Stimulated activated CD4-positive, alpha-beta T cell treated with anti-CD3 and anti-CD28 coated beads, Interleukin-1b, Interleukin-23, amount 100 ng/mL, for 1 hour (primary cell): ENCODE measurements around the gene SLC35F3.
"Not testable (repeated sequence)": the region's sequence is repeated elsewhere in the genome, so short reads cannot be mapped to it uniquely, and the experiment has no call there.

ENCODE experiments used
- DNase-seq, 2 donors: peaks; one replicate each; pipeline ENCODE4 v3.0.0-alpha.2; 2020; ENCODE audit warnings: low read depth in 2 of 2

SLC35F3 gene

DNA sequence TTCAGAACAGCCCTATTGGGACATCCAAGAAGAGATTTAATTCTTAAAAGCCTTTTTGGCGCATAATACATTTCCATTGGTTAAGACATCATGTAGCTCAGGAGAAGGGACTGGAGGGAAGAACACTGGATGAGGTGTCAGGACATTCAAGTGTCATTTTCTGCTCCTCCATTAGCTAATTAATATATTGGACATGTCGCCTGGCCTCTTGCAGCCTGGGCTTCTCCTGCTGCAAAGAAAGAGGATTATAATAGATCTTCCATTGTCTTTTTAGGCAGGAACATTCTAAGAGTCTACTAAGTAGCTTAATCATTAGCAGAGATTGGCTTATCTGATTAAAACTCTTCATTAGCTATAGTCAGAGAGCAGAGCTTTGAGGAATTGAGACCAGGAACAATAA, 317.1 kb downstream of the SLC35F3 start:
- no peak for DNase-seq

DNA sequence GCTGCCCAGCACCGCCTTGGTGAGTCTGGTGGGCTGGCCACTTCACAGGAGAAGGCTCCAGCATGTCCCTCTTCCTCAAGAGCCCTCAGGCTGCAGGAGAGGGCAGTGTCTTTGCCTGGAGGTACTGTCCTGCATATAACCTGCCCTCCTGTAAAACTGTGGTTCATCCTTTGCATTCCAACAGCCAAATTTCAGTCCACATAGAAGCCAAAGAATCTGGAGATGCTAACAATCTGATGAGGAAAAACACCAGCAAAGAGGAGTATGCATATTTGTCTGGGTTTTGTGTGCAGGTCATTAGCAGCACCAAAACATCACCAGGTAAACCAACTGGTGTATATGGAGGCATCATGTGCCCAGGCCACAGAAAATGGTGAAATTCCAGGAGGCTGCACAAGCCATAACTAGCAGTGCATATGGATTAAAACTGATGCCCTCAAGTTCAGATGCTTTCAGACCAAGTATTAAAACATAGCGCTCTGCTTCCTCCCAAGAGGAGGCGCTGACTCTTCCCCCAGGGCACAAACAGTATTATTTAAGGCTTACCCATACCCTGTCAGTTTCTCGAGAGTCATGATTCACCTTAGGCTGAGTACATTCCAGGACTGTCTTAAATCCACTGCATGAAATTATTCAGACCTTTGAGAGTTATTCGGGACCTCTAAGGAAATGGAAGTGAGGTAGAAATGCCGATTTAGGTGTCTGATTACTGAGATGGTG, 318.2 kb downstream of the SLC35F3 start:
- DNase-seq = no peak

- no peak for DNase-seq
Measured at GRCh38 chr1:234226113-234226818, 321.8 kb downstream of the SLC35F3 start.

GRCh38 chr1:234226819-234227165, 322.3 kb downstream of the SLC35F3 start:
- no peak for DNase-seq

- DNase-seq = no peak
Measured at GRCh38 chr1:234229581-234230387, 325.3 kb downstream of the SLC35F3 start.

DNA sequence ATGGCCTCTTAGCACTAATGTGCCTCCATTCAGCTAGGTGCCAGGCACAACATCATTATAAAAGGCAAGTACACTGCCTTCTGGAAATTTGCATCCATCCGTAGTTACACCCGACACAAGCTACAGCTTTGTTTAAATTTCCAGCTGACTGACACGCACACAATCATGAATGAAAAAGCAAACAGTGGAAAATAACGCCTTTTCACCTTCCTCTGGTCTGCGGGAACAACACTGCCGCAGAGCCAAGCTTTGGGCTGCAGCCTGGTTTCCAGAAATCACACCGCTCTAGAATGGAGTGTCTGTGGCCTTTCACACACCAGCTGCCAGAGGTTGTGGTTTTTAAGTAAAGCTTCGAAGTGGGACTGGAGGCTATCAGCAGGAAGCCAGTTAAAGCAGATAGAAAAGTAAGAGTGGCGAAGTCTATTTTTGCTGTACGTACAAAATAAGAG, 326.0 kb downstream of the SLC35F3 start:
- DNase-seq = no peak

DNA sequence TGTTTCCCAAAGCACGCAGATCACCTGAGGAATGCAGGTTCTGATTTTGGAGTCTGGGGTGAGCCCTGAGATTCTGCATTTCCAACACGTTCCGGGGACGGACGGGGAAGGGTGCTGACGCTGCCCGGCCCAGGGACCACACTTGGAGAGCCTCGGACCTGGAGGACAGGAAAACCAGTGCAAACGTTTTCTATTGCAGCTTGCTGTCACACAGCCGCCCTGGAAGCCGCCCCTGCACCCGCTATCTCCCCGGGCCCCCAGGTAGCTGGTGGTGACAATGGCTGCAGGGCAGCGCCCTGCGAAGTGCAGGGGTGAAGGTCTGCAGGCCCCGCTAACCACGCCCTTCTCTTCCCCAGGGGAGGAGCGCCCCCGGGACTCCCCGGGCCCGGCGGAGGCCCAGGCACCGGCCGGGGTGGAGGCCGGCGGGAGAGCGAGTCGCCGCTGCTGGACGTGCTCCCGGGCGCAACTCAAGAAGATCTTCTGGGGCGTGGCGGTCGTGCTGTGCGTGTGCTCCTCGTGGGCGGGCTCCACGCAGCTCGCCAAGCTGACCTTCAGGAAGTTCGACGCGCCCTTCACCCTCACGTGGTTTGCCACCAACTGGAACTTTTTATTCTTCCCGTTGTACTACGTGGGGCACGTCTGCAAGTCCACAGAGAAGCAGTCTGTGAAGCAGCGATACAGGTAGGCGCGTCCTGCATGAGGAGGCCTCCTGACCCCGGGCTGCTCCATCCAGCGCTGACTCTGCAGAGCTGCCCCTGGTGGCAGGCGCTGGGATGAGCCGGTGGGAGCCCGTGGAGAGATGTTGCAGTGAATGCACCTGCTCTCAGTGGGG, 326.8 kb downstream of the SLC35F3 start:
- DNase-seq = no peak

DNA sequence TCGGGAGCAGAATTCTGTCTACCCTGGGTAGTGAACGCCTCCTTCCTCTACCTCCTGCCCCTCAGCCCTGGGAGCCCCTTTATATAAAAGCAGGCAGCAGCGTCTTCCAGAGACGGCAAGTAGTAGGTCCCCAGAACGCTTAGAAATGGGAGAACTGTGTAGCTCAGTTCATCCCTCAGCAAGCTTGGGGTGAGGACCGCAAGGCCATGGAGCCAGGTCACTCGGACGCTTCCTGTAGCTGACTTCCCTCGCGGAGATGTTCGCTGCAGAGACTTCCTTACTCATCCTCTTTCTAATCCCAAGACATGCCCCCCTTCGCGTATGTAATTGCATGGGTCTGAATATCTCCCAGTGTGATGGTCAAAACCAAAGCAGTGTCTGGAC, 327.4 kb downstream of the SLC35F3 start:
- no peak for DNase-seq

DNA sequence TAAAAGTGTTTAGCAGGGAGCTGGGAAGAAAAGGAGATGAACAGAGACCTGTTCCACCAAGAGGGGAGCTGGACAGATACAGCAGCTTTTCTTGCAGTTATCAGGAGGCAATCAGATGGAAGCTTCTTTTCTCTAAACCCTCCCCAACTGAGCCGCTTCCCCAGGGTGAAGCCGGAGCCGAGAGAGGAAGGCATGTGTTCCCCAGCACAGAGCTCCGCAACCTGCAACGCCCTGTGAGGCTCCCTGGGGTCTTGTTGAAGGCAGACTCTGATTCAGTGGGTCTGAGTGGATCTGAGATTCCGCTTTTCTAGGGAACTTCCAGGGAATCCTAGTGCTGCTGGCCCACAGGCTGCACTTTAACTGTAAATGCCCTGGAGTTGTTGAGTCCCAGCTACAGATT, 329.7 kb downstream of the SLC35F3 start:
- no peak for DNase-seq

GRCh38 chr1:234235434-234235881, 331.0 kb downstream of the SLC35F3 start:
- no peak for DNase-seq

- no peak for DNase-seq
Measured at GRCh38 chr1:234237393-234237792, 332.9 kb downstream of the SLC35F3 start.

- no peak for DNase-seq
Measured at GRCh38 chr1:234238060-234238459, 333.6 kb downstream of the SLC35F3 start.

- no peak for DNase-seq
Measured at GRCh38 chr1:234239515-234239914, 335.0 kb downstream of the SLC35F3 start.

DNA sequence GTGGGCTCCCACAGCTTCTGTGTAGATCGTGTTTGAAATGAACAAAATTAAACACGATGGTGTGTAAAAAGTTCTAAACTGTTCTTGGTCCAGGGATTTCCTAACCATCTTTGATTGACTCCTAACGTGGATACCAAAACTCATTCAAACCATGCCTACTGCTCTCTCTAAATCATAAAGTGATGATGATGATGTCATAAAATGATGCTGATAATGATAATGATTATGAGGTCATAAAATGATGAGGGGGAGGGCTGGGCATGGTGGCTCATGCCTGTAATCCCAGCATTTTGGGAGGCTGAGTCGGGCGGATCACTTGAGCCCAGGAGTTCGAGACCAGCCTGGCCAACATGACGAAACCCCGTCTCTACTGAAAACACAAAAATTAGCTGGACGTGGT, 335.5 kb downstream of the SLC35F3 start:
- no peak for DNase-seq

- no peak for DNase-seq
Measured at GRCh38 chr1:234240680-234241079, 336.2 kb downstream of the SLC35F3 start.

GRCh38 chr1:234241941-234242490, 337.5 kb downstream of the SLC35F3 start:
- no peak for DNase-seq

GRCh38 chr1:234243521-234244260, 339.2 kb downstream of the SLC35F3 start:
- DNase-seq = no peak

- DNase-seq = no peak
Measured at GRCh38 chr1:234244482-234244881, 340.0 kb downstream of the SLC35F3 start.

DNA sequence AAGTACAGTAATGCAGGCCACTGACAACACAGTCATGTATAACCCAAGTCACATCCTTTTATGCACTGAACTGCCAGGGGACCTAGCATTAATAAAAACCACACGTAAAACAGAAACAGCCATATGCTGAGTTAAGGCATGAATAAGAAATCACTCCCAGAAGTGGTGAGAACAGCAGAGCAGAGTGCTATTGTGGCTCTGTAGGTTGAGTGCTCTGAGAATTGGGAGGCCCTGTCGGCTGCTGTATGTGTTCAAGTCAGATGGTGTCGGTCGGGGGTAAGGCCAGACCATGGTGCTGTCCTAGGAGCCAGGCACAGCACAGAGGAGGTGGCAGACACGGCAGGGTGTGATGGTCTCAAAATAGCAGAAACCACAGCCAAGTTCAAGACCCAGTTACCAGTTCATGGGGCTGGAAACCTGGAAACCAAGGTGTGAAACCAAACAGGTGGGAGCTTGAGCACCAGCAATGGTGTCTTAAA, 342.2 kb downstream of the SLC35F3 start:
- DNase-seq = no peak

DNA sequence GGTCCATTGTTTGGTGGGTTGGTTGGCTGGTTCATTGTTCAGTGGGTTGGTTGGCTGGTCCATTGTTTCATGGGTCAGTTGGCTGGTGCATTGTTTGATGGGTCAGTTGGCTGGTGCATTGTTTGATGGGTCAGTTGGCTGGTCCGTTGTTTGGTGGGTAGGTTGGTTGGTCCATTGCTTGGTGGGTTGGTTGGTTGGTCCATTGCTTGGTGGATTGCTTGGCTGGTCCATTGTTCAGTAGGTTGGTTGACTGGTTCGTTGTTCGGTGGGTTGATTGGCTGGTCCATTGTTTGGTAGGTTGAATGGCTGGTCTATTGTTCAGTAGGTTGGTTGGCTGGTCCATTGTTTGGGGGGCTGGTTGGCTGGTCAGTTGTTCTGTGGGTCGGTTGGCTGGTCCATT, 343.3 kb downstream of the SLC35F3 start:
- DNase-seq = not testable (repeated sequence)

DNA sequence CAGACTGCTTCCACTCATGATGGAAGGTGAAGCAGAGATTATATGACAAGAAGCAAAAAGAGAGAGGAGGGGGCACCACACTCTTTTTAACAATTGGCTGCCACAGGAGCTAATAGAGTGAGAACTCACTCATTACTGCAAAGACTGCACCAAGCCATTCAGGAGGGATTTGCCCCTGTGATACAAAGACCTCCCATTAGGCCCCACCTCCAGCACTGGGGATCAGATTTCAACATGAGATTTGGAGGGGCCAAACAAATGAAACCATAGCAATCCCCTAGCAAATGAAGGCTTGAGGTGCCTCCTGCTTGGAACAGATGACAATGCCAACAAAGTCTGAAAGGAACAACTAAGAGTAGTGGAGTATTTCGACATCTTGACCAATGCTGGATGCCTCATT, 346.3 kb downstream of the SLC35F3 start:
- no peak for DNase-seq
